H1 (cell line): ENCODE data around the gene FREM1. TPM values are rescaled to one million over a fixed set of nuclear protein-coding genes. Genes with fewer than 3 reads are reported as not detected.

ENCODE experiments used
- CTCF ChIA-PET: fragments of 300-600 bp; sonication (Branson Sonifier 250); formaldehyde crosslinking; loops from one replicate; lab custom pipeline; 2021; ENCODE audit not compliant: partially characterized antibody; lab: Charles Lee
- POLR2A ChIA-PET: fragments of 300-600 bp; sonication (Branson Sonifier 250); formaldehyde crosslinking; loops from one replicate; lab custom pipeline; 2021; ENCODE audit warnings: inconsistent platforms; ENCODE audit not compliant: partially characterized antibody; lab: Charles Lee
- DNase-seq, 2 experiments: peaks; one replicate each; pipeline versions ENCODE4 v3.0.0 to v3.0.0-alpha.2; 2010 to 2022; ENCODE audit warnings: low spot score in 2 of 2, low read depth in 1 of 2, mixed read lengths in 1 of 2
- FAIRE-seq: peaks from 2 replicates; lab custom pipeline; 2011; peaks lifted over from hg19 to GRCh38; lab: Jason Lieb, UNC
- H2AFZ ChIP-seq: 2 replicates; pipeline ENCODE4 v1.8.1; 2012; ENCODE audit warnings: low read length, inconsistent platforms
- H2AK5ac ChIP-seq: 2 replicates; pipeline ENCODE4 v1.6.1; 2013; ENCODE audit warnings: low read depth, low read length
- H2BK120ac ChIP-seq: replicated peaks from 2 replicates; pipeline ENCODE3; 2013; ENCODE audit warnings: low read depth, low read length, inconsistent platforms
- H2BK12ac ChIP-seq: 2 replicates; pipeline ENCODE4 v1.6.1; 2013; ENCODE audit warnings: low read depth, low read length
- H2BK15ac ChIP-seq: 2 replicates; pipeline ENCODE4 v1.6.1; 2013; ENCODE audit warnings: low read length
- H2BK20ac ChIP-seq: 2 replicates; pipeline ENCODE4 v1.6.1; 2013; ENCODE audit warnings: low read length
- H2BK5ac ChIP-seq: 2 replicates; pipeline ENCODE4 v1.6.1; 2013; ENCODE audit warnings: low read depth, low read length
- H3K14ac ChIP-seq: 2 replicates; pipeline ENCODE4 v1.6.1; 2013; ENCODE audit warnings: inconsistent platforms; ENCODE audit not compliant: insufficient read length
- H3K18ac ChIP-seq: 2 replicates; pipeline ENCODE4 v1.6.1; 2013; ENCODE audit warnings: low read length; ENCODE audit errors: extremely low read depth
- H3K23ac ChIP-seq: 2 replicates; pipeline ENCODE4 v1.6.1; 2013; ENCODE audit warnings: inconsistent platforms; ENCODE audit not compliant: insufficient read length
- H3K23me2 ChIP-seq: 2 replicates; pipeline ENCODE4 v1.6.1; 2013; ENCODE audit warnings: low read depth, low read length
- H3K27ac ChIP-seq: 2 replicates; pipeline ENCODE4 v1.6.1; 2011; ENCODE audit warnings: low read depth, low read length, inconsistent platforms
- H3K27me3 ChIP-seq, 4 experiments: replicated peaks in 1 of 4; 1 replicate in 1 of 4; 2 replicates in 3 of 4; pipeline versions ENCODE4 v1.6.1 to v1.8.1; 2011 to 2013; ENCODE audit warnings: low read length in 3 of 4, mild to moderate bottlenecking in 3 of 4, inconsistent platforms in 2 of 4, mixed read lengths in 2 of 4, moderate library complexity in 1 of 4; ENCODE audit not compliant: control insufficient read depth in 3 of 4, insufficient read depth in 3 of 4; ENCODE audit errors: extremely low read depth in 1 of 4
- H3K36me3 ChIP-seq, 4 experiments: 2 replicates each; pipeline versions ENCODE4 v1.6.1 to v1.8.1; 2011 to 2013; ENCODE audit warnings: mild to moderate bottlenecking in 4 of 4, low read length in 3 of 4, moderate library complexity in 2 of 4, control low read depth in 1 of 4, inconsistent platforms in 1 of 4; ENCODE audit not compliant: insufficient read depth in 4 of 4, control insufficient read depth in 2 of 4
- H3K4ac ChIP-seq: replicated peaks from 2 replicates; pipeline ENCODE3; 2013; ENCODE audit warnings: low read length, low read depth, mixed read lengths, inconsistent platforms; ENCODE audit not compliant: insufficient read length
- H3K4me1 ChIP-seq, 4 experiments: replicated peaks in 1 of 4; 1 replicate in 1 of 4; 2 replicates in 3 of 4; pipeline versions ENCODE4 v1.6.1 to v1.8.1; 2011 to 2013; ENCODE audit warnings: low read length in 3 of 4, inconsistent platforms in 2 of 4, mixed read lengths in 1 of 4; ENCODE audit not compliant: insufficient read depth in 4 of 4, control insufficient read depth in 3 of 4
- H3K4me2 ChIP-seq, 2 experiments: 2 replicates each; pipeline versions ENCODE4 v1.6.1 to v1.8.1; 2011 to 2013; ENCODE audit warnings: low read depth in 2 of 2, low read length in 2 of 2, control low read depth in 1 of 2, inconsistent platforms in 1 of 2, mild to moderate bottlenecking in 1 of 2; ENCODE audit not compliant: insufficient read depth in 1 of 2
- H3K4me3 ChIP-seq, 4 experiments: fragments of 200-600, 300-600 bp in 1 of 4; sonication (generic), shearing (Covaris generic), sonication (Bioruptor Twin) in 1 of 4; 2 replicates each; pipeline versions ENCODE4 v1.5.1 to v1.8.1; 2011 to 2016; ENCODE audit warnings: low read length in 4 of 4, low read depth in 3 of 4, control low read depth in 2 of 4, inconsistent platforms in 2 of 4, mild to moderate bottlenecking in 2 of 4, mixed read lengths in 1 of 4, moderate library complexity in 1 of 4; ENCODE audit not compliant: insufficient read depth in 2 of 4; ENCODE audit errors: extremely low read depth in 1 of 4
- H3K56ac ChIP-seq: replicated peaks from 2 replicates; pipeline ENCODE3; 2013; ENCODE audit warnings: low read depth, mild to moderate bottlenecking, mixed read lengths, low read length, inconsistent platforms; ENCODE audit not compliant: insufficient read length
- H3K79me1 ChIP-seq: 2 replicates; pipeline ENCODE4 v1.6.1; 2013; ENCODE audit warnings: low read depth, low read length, control low read depth
- H3K79me2 ChIP-seq, 2 experiments: 2 replicates each; pipeline versions ENCODE4 v1.6.1 to v1.8.1; 2012 to 2013; ENCODE audit warnings: low read length in 2 of 2, mild to moderate bottlenecking in 2 of 2, inconsistent platforms in 1 of 2; ENCODE audit not compliant: insufficient read depth in 2 of 2, control insufficient read depth in 1 of 2
- H3K9ac ChIP-seq, 4 experiments: replicated peaks in 1 of 4; 1 replicate in 1 of 4; 2 replicates in 3 of 4; pipeline versions ENCODE4 v1.6.1 to v1.8.1; 2011 to 2013; ENCODE audit warnings: low read depth in 3 of 4, low read length in 3 of 4, control low read depth in 2 of 4, mild to moderate bottlenecking in 2 of 4, moderate library complexity in 2 of 4, inconsistent platforms in 1 of 4; ENCODE audit errors: extremely low read depth in 1 of 4
- H3K9me3 ChIP-seq, 2 experiments: 2 replicates each; pipeline versions ENCODE4 v1.6.1 to v1.8.1; 2012 to 2013; ENCODE audit warnings: mild to moderate bottlenecking in 2 of 2, moderate library complexity in 2 of 2, control low read depth in 1 of 2, inconsistent platforms in 1 of 2, low read depth in 1 of 2, low read length in 1 of 2, mixed read lengths in 1 of 2; ENCODE audit not compliant: insufficient read depth in 2 of 2
- H4K20me1 ChIP-seq, 2 experiments: replicated peaks in 1 of 2; 2 replicates each; pipeline versions ENCODE3 to v1.8.1; 2011 to 2013; ENCODE audit warnings: inconsistent platforms in 2 of 2, low read length in 2 of 2, mild to moderate bottlenecking in 1 of 2; ENCODE audit not compliant: insufficient read depth in 2 of 2, control insufficient read depth in 1 of 2
- H4K5ac ChIP-seq: 2 replicates; pipeline ENCODE4 v1.6.1; 2013; ENCODE audit warnings: low read length, low read depth, mixed read lengths, inconsistent platforms; ENCODE audit not compliant: insufficient read length
- H4K8ac ChIP-seq: 2 replicates; pipeline ENCODE4 v1.8.0; 2013; ENCODE audit warnings: mild to moderate bottlenecking, moderate library complexity, low read length, inconsistent platforms; ENCODE audit not compliant: insufficient read depth; ENCODE audit errors: extremely low read depth
- H4K91ac ChIP-seq: replicated peaks from 2 replicates; pipeline ENCODE3; 2013; ENCODE audit warnings: low read length, mixed read lengths, inconsistent platforms; ENCODE audit not compliant: insufficient read length
- CBX8 ChIP-seq: fragments of 300-800, 300-1000 bp; sonication (generic); IDR thresholded peaks from 2 replicates; pipeline ENCODE4 v1.7.1; 2016; ENCODE audit warnings: low read depth, low read length, borderline replicate concordance
- GABPA ChIP-seq: IDR thresholded peaks from 2 replicates; pipeline ENCODE4 v1.6.1; 2011; ENCODE audit warnings: mild to moderate bottlenecking, low read length, moderate library complexity, borderline replicate concordance; ENCODE audit not compliant: insufficient read depth
- NRF1 ChIP-seq: IDR thresholded peaks from 2 replicates; pipeline ENCODE4 v1.6.1; 2011; ENCODE audit warnings: mild to moderate bottlenecking, low read depth, low read length, improper control_type of control experiment
- RAD21 ChIP-seq, 2 experiments: IDR thresholded peaks in 1 of 2; conservative IDR thresholded peaks in 1 of 2; 2 replicates each; pipeline ENCODE4 v1.6.1; 2011; ENCODE audit warnings: low read depth in 2 of 2, low read length in 2 of 2, improper control_type of control experiment in 1 of 2, inconsistent platforms in 1 of 2, mild to moderate bottlenecking in 1 of 2, moderate library complexity in 1 of 2
- SIN3A ChIP-seq, 2 experiments: IDR thresholded peaks in 1 of 2; conservative IDR thresholded peaks in 1 of 2; 2 replicates each; pipeline ENCODE4 v1.6.1; 2011 to 2012; ENCODE audit warnings: low read length in 2 of 2, improper control_type of control experiment in 1 of 2, low read depth in 1 of 2, mild to moderate bottlenecking in 1 of 2
- SUZ12 ChIP-seq: fragments of 200-600 bp; sonication (generic); IDR thresholded peaks from 2 replicates; pipeline ENCODE4 v1.6.1; 2012; ENCODE audit warnings: mild to moderate bottlenecking, inconsistent platforms, low read length, moderate library complexity, mixed read lengths
- TAF7 ChIP-seq: optimal IDR thresholded peaks from 2 replicates; pipeline ENCODE3; 2011; ENCODE audit warnings: low read depth, mild to moderate bottlenecking, inconsistent platforms, low read length, moderate library complexity, borderline replicate concordance
- WGBS, 2 experiments: shearing (Covaris generic) in 1 of 2; methylation state at CpG; one replicate each; pipeline versions ENCODE4 v1.1.6 to v1.1.7; 2013 to 2015; ENCODE audit warnings: low lambda C conversion rate in 2 of 2, mixed read lengths in 2 of 2, inconsistent platforms in 1 of 2, low coverage in 1 of 2, missing lambda C conversion rate in 1 of 2; ENCODE audit not compliant: insufficient replicate concordance in 2 of 2, insufficient coverage in 1 of 2, insufficient read length in 1 of 2; ENCODE audit errors: extremely low coverage in 1 of 2, missing lambda C conversion rate in 1 of 2; 5-methylcytosine and 5-hydroxymethylcytosine counted together
- polyA plus RNA-seq, 7 experiments: library from polyadenylated mRNA; depleted of rRNA in 3 of 7; stranded (reverse) in 5 of 7; unstranded in 2 of 7; fragments of >200 nt in 5 of 7; fragments of 200-250 nt in 2 of 7; gene quantifications; 1 replicate in 5 of 7; 2 replicates in 1 of 7; 4 replicates in 1 of 7; pipeline versions ENCODE4 v1.2.1 to v1.2.3, GENCODE V29; 2011 to 2013; ENCODE audit warnings: missing spikeins in 2 of 7, mixed read lengths in 2 of 7
- total RNA-seq: library from RNA; stranded (reverse); fragmentation: NEBNext Ultra II Directional; extraction: Animal tissue kit (Norgen Biotek cat#: 25700); gene quantifications from 2 replicates; pipeline ENCODE4 v1.2.1, GENCODE V29; 2021

Gene FREM1
- total and polyA plus RNA-seq, 2 of the 8 experiments (the other 6 are each of a cell fraction or from before 2014, with no cell fraction given) = 2.6 to 3.1 TPM

DNA sequence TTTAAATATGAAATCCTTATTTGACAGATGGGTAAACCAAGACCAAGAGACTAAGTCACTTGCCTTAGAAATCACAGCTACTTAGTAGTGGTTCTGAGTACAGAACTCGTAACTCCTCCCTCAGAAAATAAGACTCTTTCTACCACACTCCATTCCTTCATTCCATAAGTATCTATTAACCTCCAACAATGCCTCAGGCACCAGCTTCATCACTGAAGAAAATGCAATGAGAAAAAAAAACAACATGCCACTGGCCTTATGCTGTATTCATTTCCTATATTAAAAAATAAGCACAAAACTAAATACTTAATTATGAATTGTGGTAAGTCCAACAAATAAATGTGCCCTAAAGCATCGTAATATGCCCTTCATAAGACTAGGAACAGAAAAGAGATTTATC, 13.5 kb upstream of the FREM1 start:
- no peak overlapping the region for H3K18ac ChIP-seq
- POLR2A ChIA-PET = interaction anchor here (0.9 kb wide), 1 partner anchor 14 kb away, joined by 4 read pairs; the partner anchor contains the start of gene FREM1
- H3K4me2 ChIP-seq = no peak overlapping the region
- TF ChIP-seq TAF7 (no peak), CBX8 (no peak), NRF1 (no peak), SIN3A (conservative IDR thresholded peaks at IDR 0.05 in 1 of 2, IDR thresholded peaks at IDR 0.05 in 1 of 2; ENCODE audit: low read depth in 1 of 2, low read length in 2 of 2) (no peak), RAD21 (IDR thresholded peaks at IDR 0.05 in 1 of 2, conservative IDR thresholded peaks at IDR 0.05 in 1 of 2; ENCODE audit: low read depth in 2 of 2, low read length in 2 of 2) (no peak), GABPA (no peak), SUZ12 (no peak)
- no peak overlapping the region for H4K5ac ChIP-seq
- H3K56ac ChIP-seq = no peak overlapping the region
- no peak overlapping the region for H2BK12ac ChIP-seq
- H3K79me1 ChIP-seq = no peaks in the 10 kb centered on the region
- H4K20me1 ChIP-seq = no peaks in the 10 kb centered on the region
- no peaks in the 10 kb centered on the region for H3K23me2 ChIP-seq
- H3K36me3 ChIP-seq = no peaks in the 10 kb centered on the region
- no peak overlapping the region for H2BK15ac ChIP-seq
- H2BK120ac ChIP-seq = no peak overlapping the region
- H2BK5ac ChIP-seq = no peak overlapping the region
- DNase-seq (no peak), FAIRE-seq (no peak)
- H3K9ac ChIP-seq = no peak overlapping the region
- no peak overlapping the region for H2AFZ ChIP-seq
- no peak overlapping the region for H3K23ac ChIP-seq
- H3K27ac ChIP-seq = no peak overlapping the region
- H3K27me3 ChIP-seq = no peaks in the 10 kb centered on the region
- H3K4ac ChIP-seq = no peak overlapping the region
- no peaks in the 10 kb centered on the region for H3K9me3 ChIP-seq
- H3K79me2 ChIP-seq = no peaks in the 10 kb centered on the region
- WGBS, 2 experiments = 84% methylated on average over 2 of the region's 2 CpGs; no CpG with 5 or more reads in 1 of the 2 experiments
- no peaks in the 10 kb centered on the region for H3K4me1 ChIP-seq
- H2AK5ac ChIP-seq = no peak overlapping the region
- no peak overlapping the region for H4K91ac ChIP-seq
- no peak overlapping the region for H4K8ac ChIP-seq
- CTCF ChIA-PET = no interaction called here
- H3K14ac ChIP-seq = no peak overlapping the region
- no peak overlapping the region for H2BK20ac ChIP-seq
- H3K4me3 ChIP-seq = no peak overlapping the region
